Adrenal gland (tissue), 12 donors: ENCODE data around the gene DNAAF1. TPM values are rescaled to one million over a fixed set of nuclear protein-coding genes. Genes with fewer than 3 reads are reported as not detected.

Experiments used
- DNase-seq, 7 donors: peaks; one replicate each; pipeline ENCODE4 v3.0.0-alpha.2; 2019 to 2020
- H3K27ac ChIP-seq, 5 donors: fragments of 200-600 bp; sonication (generic) in 4 of 5; 1 replicate in 3 of 5; 2 replicates in 2 of 5; pipeline versions ENCODE4 v1.5.1 to v1.8.0; 2016 to 2020; ENCODE audit warnings: mild to moderate bottlenecking in 1 of 5
- H3K27me3 ChIP-seq: fragments of 200-600 bp; 2 replicates; pipeline ENCODE4 v1.8.0; 2021
- H3K36me3 ChIP-seq, 2 donors: fragments of 200-600 bp; replicated peaks in 1 of 2; 1 replicate in 1 of 2; 2 replicates in 1 of 2; pipeline versions ENCODE4 v1.5.1 to v1.8.0; 2018 to 2022
- H3K4me1 ChIP-seq, 2 donors: fragments of 200-600 bp; replicated peaks in 1 of 2; 1 replicate in 1 of 2; 2 replicates in 1 of 2; pipeline versions ENCODE4 v1.5.1 to v1.8.0; 2018 to 2021
- H3K4me3 ChIP-seq, 4 donors: fragments of 200-600 bp; sonication (generic) in 3 of 4; one replicate each; pipeline ENCODE4 v1.5.1; 2016 to 2018
- H3K9me3 ChIP-seq, 3 donors: fragments of 200-600 bp; sonication (generic) in 1 of 3; replicated peaks in 1 of 3; 1 replicate in 2 of 3; 2 replicates in 1 of 3; pipeline versions ENCODE4 v1.5.1 to v1.8.0; 2016 to 2021
- POLR2A ChIP-seq, 2 donors: fragments of 450-650 bp; IDR thresholded peaks; one replicate each; pipeline ENCODE4 v1.6.1; 2017; ENCODE audit warnings: antibody characterized with exemption in 2 of 2, mild to moderate bottlenecking in 2 of 2, moderate library complexity in 1 of 2
- WGBS, 4 donors: extraction: QIAGEN DNeasy Blood & Tissue Kit in 2 of 4; methylation state at CpG; one replicate each; pipeline versions ENCODE4 v1.1.5 to v1.1.7; 2013 to 2017; 5-methylcytosine and 5-hydroxymethylcytosine counted together
- intact Hi-C, 2 donors: fragments of 100-400 bp; cut with DNase I; formaldehyde crosslinking; loops; one replicate each; pipeline versions ENCODE4 v1.14.1 to v1.15.0; 2022 to 2023
- polyA plus RNA-seq, 3 donors: library from polyadenylated mRNA; stranded (reverse); fragments of 200-250 nt in 2 of 3; fragments of 350-450 nt in 1 of 3; fragmentation: Illumina TruSeq in 1 of 3; extraction: RNeasy Lipid Tissue Mini Kit (QIAGEN cat#74804) in 1 of 3; gene quantifications; one replicate each; pipeline ENCODE4 v1.2.3, GENCODE V29; 2013 to 2014
- total RNA-seq, 9 donors: library from RNA; depleted of rRNA in 4 of 9; stranded (reverse); fragments of >200 nt in 4 of 9; fragments of 120-200 nt in 1 of 9; fragmentation: NEBNext Ultra II Directional in 1 of 9; extraction: Animal tissue kit (Norgen Biotek cat#: 25700) in 1 of 9; gene quantifications; one replicate each; pipeline versions ENCODE4 v1.1.0 to v1.2.4, GENCODE V29; 2013 to 2023
- TF ChIP-seq, protein P1 (sequence below), 6 experiments: fragments of 450-650 bp in 4 of 6; fragments of 200-600 bp in 2 of 6; sonication (generic) in 1 of 6; IDR thresholded peaks; 1 replicate in 5 of 6; 2 replicates in 1 of 6; pipeline versions ENCODE4 v1.5.1 to v1.8.0; 2016 to 2021; ENCODE audit warnings: antibody characterized with exemption in 6 of 6, mild to moderate bottlenecking in 2 of 6, moderate library complexity in 1 of 6
- donor health status: healthy with polysubstance abuse.
- donor health status: Bipolar disorder and iron deficiency.
- donor health status: DM: yes; HTN: yes; CAD: no.
- donor health status: DM: no; HTN: no; CAD: no.
- donor health status: DM: no; HTN: no; CAD: no.
- donor health status: DM: yes; HTN: yes; CAD: no.

Gene DNAAF1
- total and polyA plus RNA-seq, 12 donors = 0.67 to 17.9 (median 2.4) TPM

DNA sequence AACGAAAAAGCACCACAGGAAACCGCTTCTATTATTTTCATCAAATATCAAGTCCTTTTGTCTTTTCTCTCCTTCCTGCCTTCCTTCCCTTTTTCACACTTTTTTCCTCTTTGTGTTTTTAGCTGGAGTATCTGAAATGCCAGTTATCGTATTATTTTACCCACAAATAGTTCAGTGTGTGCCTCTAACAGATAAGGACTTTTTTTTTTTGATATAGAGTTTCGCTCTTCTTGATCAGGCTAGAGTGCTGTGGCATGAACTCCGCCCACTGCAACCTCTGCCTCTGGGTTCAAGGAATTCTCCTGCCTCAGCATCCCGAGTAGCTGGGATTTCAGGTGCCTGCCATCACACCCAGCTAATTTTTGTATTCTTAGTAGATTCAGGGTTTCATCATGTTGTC, 10.7 kb downstream of the DNAAF1 start:
- H3K36me3 ChIP-seq = no peaks in the 10 kb centered on the region
- no peak overlapping the region for H3K27ac ChIP-seq
- H3K27me3 ChIP-seq = no peaks in the 10 kb centered on the region
- no peak for TF ChIP-seq POLR2A (IDR thresholded peaks at IDR 0.05)
- TF ChIP-seq, protein P1, sequence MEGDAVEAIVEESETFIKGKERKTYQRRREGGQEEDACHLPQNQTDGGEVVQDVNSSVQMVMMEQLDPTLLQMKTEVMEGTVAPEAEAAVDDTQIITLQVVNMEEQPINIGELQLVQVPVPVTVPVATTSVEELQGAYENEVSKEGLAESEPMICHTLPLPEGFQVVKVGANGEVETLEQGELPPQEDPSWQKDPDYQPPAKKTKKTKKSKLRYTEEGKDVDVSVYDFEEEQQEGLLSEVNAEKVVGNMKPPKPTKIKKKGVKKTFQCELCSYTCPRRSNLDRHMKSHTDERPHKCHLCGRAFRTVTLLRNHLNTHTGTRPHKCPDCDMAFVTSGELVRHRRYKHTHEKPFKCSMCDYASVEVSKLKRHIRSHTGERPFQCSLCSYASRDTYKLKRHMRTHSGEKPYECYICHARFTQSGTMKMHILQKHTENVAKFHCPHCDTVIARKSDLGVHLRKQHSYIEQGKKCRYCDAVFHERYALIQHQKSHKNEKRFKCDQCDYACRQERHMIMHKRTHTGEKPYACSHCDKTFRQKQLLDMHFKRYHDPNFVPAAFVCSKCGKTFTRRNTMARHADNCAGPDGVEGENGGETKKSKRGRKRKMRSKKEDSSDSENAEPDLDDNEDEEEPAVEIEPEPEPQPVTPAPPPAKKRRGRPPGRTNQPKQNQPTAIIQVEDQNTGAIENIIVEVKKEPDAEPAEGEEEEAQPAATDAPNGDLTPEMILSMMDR (IDR thresholded peaks at IDR 0.05) = no peak
- H3K4me1 ChIP-seq = no peaks in the 10 kb centered on the region
- no peak overlapping the region for H3K4me3 ChIP-seq
- intact Hi-C loops = no loop called here
- no peak for DNase-seq
- no peaks in the 10 kb centered on the region for H3K9me3 ChIP-seq
- WGBS, 4 donors = 84 to 89% (median 87%) methylated on average over 6 of the region's 6 CpGs

DNA sequence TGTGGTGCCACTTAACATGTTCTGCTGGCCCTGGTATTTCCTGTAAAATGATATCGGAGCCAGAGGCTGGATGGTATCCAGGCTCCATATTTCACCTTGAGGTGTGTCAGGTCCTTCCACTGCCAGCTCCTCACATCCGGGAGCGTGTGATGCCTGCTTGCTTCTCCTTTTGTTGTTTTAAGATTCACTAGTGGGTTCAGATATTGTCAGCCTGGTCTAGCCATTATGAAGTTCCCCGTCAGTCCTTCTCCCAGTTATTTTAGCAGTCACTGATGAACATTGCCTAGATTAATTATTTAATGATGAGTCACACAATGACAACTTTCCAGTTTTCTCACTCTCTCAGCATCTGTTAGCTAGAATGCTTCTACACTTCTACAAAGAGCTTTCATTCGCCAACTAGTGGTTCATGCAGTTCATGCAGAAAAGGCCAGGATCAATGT, 11.3 kb downstream of the DNAAF1 start:
- Histone ChIP-seq H3K4me1 (no peaks in the 10 kb centered on the region), H3K27me3 (no peaks in the 10 kb centered on the region), H3K27ac (no peak overlapping the region), H3K36me3 (no peaks in the 10 kb centered on the region), H3K9me3 (no peaks in the 10 kb centered on the region), H3K4me3 (no peak overlapping the region)
- WGBS, 4 donors = 38 to 47% (median 43%) methylated on average over 5 of the region's 5 CpGs
- DNase-seq = no peak
- TF ChIP-seq, protein P1 (IDR thresholded peaks at IDR 0.05) = peak in 1 of 6 experiments; percentile 8
- no peak for TF ChIP-seq POLR2A (IDR thresholded peaks at IDR 0.05)
- intact Hi-C loops = no loop called here

DNA sequence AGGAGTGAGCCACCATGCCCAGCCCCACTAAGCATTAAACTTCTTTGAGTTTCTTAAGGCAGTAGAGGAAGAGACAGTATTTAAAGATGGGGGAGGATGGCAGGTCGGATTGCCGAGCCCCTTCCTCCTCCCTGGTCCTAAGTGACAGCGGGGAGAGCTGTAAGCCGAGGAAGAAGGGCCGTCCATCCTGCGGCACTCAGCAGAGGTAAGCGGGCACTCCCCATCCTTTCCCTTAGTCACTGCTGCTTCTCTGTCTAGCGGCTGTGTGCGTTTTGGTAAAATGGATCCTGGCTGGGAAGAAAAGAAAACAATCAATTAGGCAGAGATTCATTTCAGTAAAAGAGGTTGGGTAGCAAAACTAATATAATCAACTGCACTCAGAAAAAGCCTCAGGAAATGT, 13.9 kb downstream of the DNAAF1 start:
- TF ChIP-seq, protein P1 (IDR thresholded peaks at IDR 0.05) = no peak
- no peak for TF ChIP-seq POLR2A (IDR thresholded peaks at IDR 0.05)
- Histone ChIP-seq H3K4me1 (no peaks in the 10 kb centered on the region), H3K4me3 (no peak overlapping the region), H3K27ac (no peak overlapping the region), H3K9me3 (no peaks in the 10 kb centered on the region), H3K36me3 (no peaks in the 10 kb centered on the region), H3K27me3 (no peaks in the 10 kb centered on the region)
- no peak for DNase-seq
- WGBS, 4 donors = 35 to 53% (median 43%) methylated on average over 9 of the region's 9 CpGs
- intact Hi-C loops = no loop called here

DNA sequence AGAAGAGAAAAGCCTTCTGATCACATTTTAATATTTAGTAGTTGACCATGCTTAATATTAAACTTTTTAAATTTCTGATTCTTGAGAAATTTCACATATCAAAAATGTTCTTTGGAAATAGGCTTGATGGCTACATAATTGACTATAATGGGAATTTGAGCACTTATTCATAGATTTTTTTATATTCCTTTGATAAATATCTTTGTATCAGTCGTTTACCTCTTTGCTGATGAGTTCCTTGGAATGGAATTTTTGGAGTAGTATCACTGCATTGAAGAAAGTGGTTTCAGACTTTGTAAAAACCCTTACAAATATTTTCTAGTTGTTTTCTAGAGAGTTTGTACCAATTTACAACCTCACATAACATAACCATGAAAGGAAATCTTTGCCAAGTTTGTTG, 14.7 kb downstream of the DNAAF1 start:
- Histone ChIP-seq H3K27ac (no peak overlapping the region), H3K4me1 (no peaks in the 10 kb centered on the region), H3K36me3 (no peaks in the 10 kb centered on the region), H3K4me3 (no peak overlapping the region), H3K9me3 (no peaks in the 10 kb centered on the region), H3K27me3 (no peaks in the 10 kb centered on the region)
- TF ChIP-seq, protein P1 (IDR thresholded peaks at IDR 0.05) = no peak
- no peak for TF ChIP-seq POLR2A (IDR thresholded peaks at IDR 0.05)
- intact Hi-C loops = no loop called here
- WGBS, 4 donors = 23 to 59% (median 43%) methylated on average over 1 of the region's 1 CpG
- no peak for DNase-seq
